Neural crest cell (in vitro differentiated cells): ENCODE results near the gene FBXO21. TPM values are rescaled to one million over a fixed set of nuclear protein-coding genes. Genes with fewer than 3 reads are reported as not detected.

Experiments
- DNase-seq: peaks from one replicate; pipeline ENCODE4 v3.0.0; 2021; ENCODE audit warnings: low read depth, mixed read lengths, low spot score
- H3K27ac Mint-ChIP-seq: one replicate; pipeline ENCODE4 v1.8.0; 2021; ENCODE audit warnings: mild to moderate bottlenecking, mixed read lengths; ENCODE audit not compliant: unreplicated experiment
- H3K27me3 Mint-ChIP-seq: 2 replicates; pipeline ENCODE4 v1.8.0; 2021; ENCODE audit warnings: low read depth, mild to moderate bottlenecking, mixed read lengths
- H3K36me3 Mint-ChIP-seq: 2 replicates; pipeline ENCODE4 v1.8.0; 2021; ENCODE audit warnings: low read depth, mild to moderate bottlenecking, mixed read lengths
- H3K4me1 Mint-ChIP-seq: 2 replicates; pipeline ENCODE4 v1.8.0; 2021; ENCODE audit warnings: mixed read lengths
- H3K4me3 Mint-ChIP-seq: one replicate; pipeline ENCODE4 v1.8.0; 2021; ENCODE audit warnings: mild to moderate bottlenecking, mixed read lengths
- H3K9me3 Mint-ChIP-seq: 2 replicates; pipeline ENCODE4 v1.8.0; 2021; ENCODE audit warnings: mixed read lengths
- total RNA-seq: library from RNA; stranded (reverse); gene quantifications from 2 replicates; pipeline ENCODE4 v1.2.1, GENCODE V29; 2021
- TF ChIP-seq, protein P1 (sequence below): fragments of 200-600 bp; sonication (generic); conservative IDR thresholded peaks from 2 replicates; pipeline ENCODE4 v1.5.0; 2021; ENCODE audit warnings: antibody characterized with exemption, mild to moderate bottlenecking

The FBXO21 gene
- total RNA-seq, 1 donor from 2014 or later, result 60.3 TPM

DNA sequence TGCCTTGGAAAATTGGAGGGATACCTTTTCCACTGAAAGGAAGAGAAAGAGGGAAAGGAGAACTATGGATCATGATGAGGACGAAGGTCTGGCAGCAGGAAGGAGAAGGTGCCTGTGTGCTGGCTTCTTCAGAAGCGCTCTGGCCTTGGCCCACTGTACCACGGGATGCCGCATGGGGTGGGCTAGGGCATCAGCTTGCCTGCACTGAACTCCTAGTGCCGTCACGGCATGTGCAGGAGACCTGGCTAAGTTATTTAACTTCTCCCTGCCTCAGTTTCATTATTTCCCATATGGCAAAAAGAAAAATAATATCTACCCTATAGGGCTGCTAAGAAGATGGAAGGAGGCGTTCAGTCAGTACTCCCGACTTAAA, 28.1 kb downstream of the FBXO21 start:
- Mint-ChIP-seq H3K4me3 (no peak overlapping the region), H3K27me3 (no peaks in the 10 kb centered on the region), H3K4me1 (no peaks in the 10 kb centered on the region), H3K36me3 (peaks cover 15% of the 10 kb centered on the region), H3K9me3 (no peaks in the 10 kb centered on the region), H3K27ac (no peak overlapping the region)
- TF ChIP-seq, protein P1, sequence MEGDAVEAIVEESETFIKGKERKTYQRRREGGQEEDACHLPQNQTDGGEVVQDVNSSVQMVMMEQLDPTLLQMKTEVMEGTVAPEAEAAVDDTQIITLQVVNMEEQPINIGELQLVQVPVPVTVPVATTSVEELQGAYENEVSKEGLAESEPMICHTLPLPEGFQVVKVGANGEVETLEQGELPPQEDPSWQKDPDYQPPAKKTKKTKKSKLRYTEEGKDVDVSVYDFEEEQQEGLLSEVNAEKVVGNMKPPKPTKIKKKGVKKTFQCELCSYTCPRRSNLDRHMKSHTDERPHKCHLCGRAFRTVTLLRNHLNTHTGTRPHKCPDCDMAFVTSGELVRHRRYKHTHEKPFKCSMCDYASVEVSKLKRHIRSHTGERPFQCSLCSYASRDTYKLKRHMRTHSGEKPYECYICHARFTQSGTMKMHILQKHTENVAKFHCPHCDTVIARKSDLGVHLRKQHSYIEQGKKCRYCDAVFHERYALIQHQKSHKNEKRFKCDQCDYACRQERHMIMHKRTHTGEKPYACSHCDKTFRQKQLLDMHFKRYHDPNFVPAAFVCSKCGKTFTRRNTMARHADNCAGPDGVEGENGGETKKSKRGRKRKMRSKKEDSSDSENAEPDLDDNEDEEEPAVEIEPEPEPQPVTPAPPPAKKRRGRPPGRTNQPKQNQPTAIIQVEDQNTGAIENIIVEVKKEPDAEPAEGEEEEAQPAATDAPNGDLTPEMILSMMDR, result no peak
- no peak for DNase-seq

- H3K4me1 Mint-ChIP-seq, result no peaks in the 10 kb centered on the region
- H3K27ac Mint-ChIP-seq, result no peak overlapping the region
- no peak overlapping the region for H3K4me3 Mint-ChIP-seq
- H3K27me3 Mint-ChIP-seq, result no peaks in the 10 kb centered on the region
- H3K36me3 Mint-ChIP-seq, result peaks cover 12% of the 10 kb centered on the region
- TF ChIP-seq, protein P1, result no peak
- DNase-seq, result no peak
- H3K9me3 Mint-ChIP-seq, result no peaks in the 10 kb centered on the region
Measured at GRCh38 chr12:117161460-117162166, 28.7 kb downstream of the FBXO21 start.

DNA sequence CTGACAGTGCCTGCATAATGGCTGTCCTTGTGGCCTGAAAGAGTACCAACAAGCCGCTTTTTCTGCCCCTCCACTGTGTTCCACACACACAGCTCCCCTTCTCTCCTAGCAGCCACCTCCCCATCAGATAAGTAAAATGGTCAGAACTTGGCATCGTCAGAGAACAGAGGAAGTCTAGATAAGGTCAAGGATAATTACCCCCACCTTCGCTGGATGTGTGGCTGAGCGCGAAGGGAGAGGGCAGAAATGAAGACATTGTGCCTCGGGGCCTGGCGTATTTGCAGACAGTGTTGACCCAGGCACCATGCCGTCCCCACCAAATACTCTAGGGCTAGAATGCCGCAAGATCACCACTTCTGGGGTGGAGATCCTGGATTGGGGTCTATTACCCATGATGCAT, 30.6 kb downstream of the FBXO21 start:
- H3K4me1 Mint-ChIP-seq, result no peaks in the 10 kb centered on the region
- H3K27ac Mint-ChIP-seq, result no peak overlapping the region
- no peak for DNase-seq
- TF ChIP-seq, protein P1, result no peak
- no peak overlapping the region for H3K4me3 Mint-ChIP-seq
- no peaks in the 10 kb centered on the region for H3K9me3 Mint-ChIP-seq
- H3K36me3 Mint-ChIP-seq, result peaks cover 11% of the 10 kb centered on the region
- H3K27me3 Mint-ChIP-seq, result no peaks in the 10 kb centered on the region

GRCh38 chr12:117158911-117159553, 31.2 kb downstream of the FBXO21 start:
- no peaks in the 10 kb centered on the region for H3K27me3 Mint-ChIP-seq
- H3K36me3 Mint-ChIP-seq, result peaks cover 11% of the 10 kb centered on the region

DNA sequence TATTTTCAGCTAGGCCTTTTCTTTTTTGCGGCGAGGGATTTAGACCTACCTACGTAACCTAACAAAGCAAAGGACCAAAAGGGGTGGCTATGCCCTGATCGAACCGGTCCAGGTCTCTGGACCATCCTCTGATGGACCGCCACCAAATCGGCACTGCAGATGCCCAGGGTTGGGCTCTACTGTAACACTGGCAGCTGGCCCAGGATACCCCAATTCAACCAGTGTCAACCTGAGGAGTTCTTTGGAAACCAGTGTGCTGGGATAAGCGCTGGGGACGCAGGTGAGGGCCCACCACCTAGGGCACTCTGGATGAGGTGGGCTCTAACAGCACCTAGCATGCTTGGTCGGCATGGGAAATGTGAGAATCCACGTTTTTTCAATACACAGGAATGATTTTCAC, 32.2 kb downstream of the FBXO21 start:
- TF ChIP-seq, protein P1, result no peak
- H3K27me3 Mint-ChIP-seq, result no peaks in the 10 kb centered on the region
- peaks cover 17% of the 10 kb centered on the region for H3K36me3 Mint-ChIP-seq
- H3K27ac Mint-ChIP-seq, result no peak overlapping the region
- DNase-seq, result no peak
- H3K9me3 Mint-ChIP-seq, result no peaks in the 10 kb centered on the region
- no peak overlapping the region for H3K4me3 Mint-ChIP-seq
- H3K4me1 Mint-ChIP-seq, result no peaks in the 10 kb centered on the region

More at GRCh38 chr12:117158911-117159553, 31.2 kb downstream of the FBXO21 start:
- H3K27ac Mint-ChIP-seq, result peak overlapping the region; percentile 20
- H3K9me3 Mint-ChIP-seq, result no peaks in the 10 kb centered on the region
- DNase-seq, result no peak
- TF ChIP-seq, protein P1, result no peak
- H3K4me3 Mint-ChIP-seq, result no peak overlapping the region
- H3K4me1 Mint-ChIP-seq, result no peaks in the 10 kb centered on the region
